ENCODE results near the gene DOCK9. TPM values are rescaled to one million over a fixed set of nuclear protein-coding genes. Genes with fewer than 3 reads are reported as not detected.

The DOCK9 gene
- total RNA-seq, 4 donors from 2014 or later: 127 to 191 (median 154) TPM

- TF ChIP-seq CTCF (IDR thresholded peaks at IDR 0.05) (no peak), POLR2AphosphoS5 (IDR thresholded peaks at IDR 0.05) (no peak), EP300 (IDR thresholded peaks at IDR 0.05) (no peak), POLR2A (IDR thresholded peaks at IDR 0.05; ENCODE audit: low read depth) (no peak)
- no peak overlapping the region for H3K27ac ChIP-seq (replicated peaks in 1 of 4)
- H3K4me1 ChIP-seq: peaks cover 7 to 16% (median 16%) of the 10 kb centered on the region in 4 donors
- intact Hi-C loops (cut with DNase I): loop anchor here (10.0 kb wide), 1 partner anchor 157 kb away; no protein-coding TSS in a partner anchor
- peaks cover 50 to 98% (median 73%) of the 10 kb centered on the region in 4 donors for H3K36me3 ChIP-seq
- no peaks in the 10 kb centered on the region for H3K27me3 ChIP-seq
- no peak overlapping the region for H3K4me3 ChIP-seq
- peaks cover 0 to 9% (median 8%) of the 10 kb centered on the region in 4 donors for H3K9me3 ChIP-seq
- WGBS: 94% methylated on average over 4 of the region's 4 CpGs
- DNase-seq (ENCODE audit: extremely low spot score): no peak
Observed at GRCh38 chr13:98877936-98878335, 99.9 kb downstream of the DOCK9 start.

GRCh38 chr13:98877466-98877865 lies 100.4 kb downstream of the DOCK9 start:
- Histone ChIP-seq H3K27me3 (no peaks in the 10 kb centered on the region), H3K9me3 (peaks cover 0 to 9% (median 8%) of the 10 kb centered on the region in 4 donors), H3K4me1 (peaks cover 7 to 16% (median 16%) of the 10 kb centered on the region in 4 donors), H3K4me3 (no peak overlapping the region), H3K27ac (replicated peaks in 1 of 4) (no peak overlapping the region), H3K36me3 (peaks cover 46 to 98% (median 73%) of the 10 kb centered on the region in 4 donors)
- DNase-seq (ENCODE audit: extremely low spot score): no peak
- no peak for TF ChIP-seq EP300 (IDR thresholded peaks at IDR 0.05)
- no peak for TF ChIP-seq POLR2A (IDR thresholded peaks at IDR 0.05; ENCODE audit: low read depth)
- WGBS: 96% methylated on average over 3 of the region's 3 CpGs
- intact Hi-C loops (cut with DNase I): loop anchor here (10.0 kb wide), 1 partner anchor 157 kb away; no protein-coding TSS in a partner anchor

- no peak overlapping the region for H3K4me3 ChIP-seq
- H3K4me1 ChIP-seq: peaks cover 7 to 16% (median 16%) of the 10 kb centered on the region in 4 donors
- H3K36me3 ChIP-seq: peaks cover 26 to 96% (median 67%) of the 10 kb centered on the region in 4 donors
- 70% methylated on average over 1 of the region's 1 CpG for WGBS
- TF ChIP-seq POLR2AphosphoS5 (IDR thresholded peaks at IDR 0.05): no peak
- intact Hi-C loops (cut with DNase I): loop anchor here (10.0 kb wide), 1 partner anchor 160 kb away; no protein-coding TSS in a partner anchor
- no peak for DNase-seq (ENCODE audit: extremely low spot score)
- no peaks in the 10 kb centered on the region for H3K27me3 ChIP-seq
- H3K27ac ChIP-seq (replicated peaks in 1 of 4): no peak overlapping the region
- peaks cover 0 to 9% (median 8%) of the 10 kb centered on the region in 4 donors for H3K9me3 ChIP-seq
Observed at GRCh38 chr13:98875146-98875729, 102.6 kb downstream of the DOCK9 start.

- H3K4me1 ChIP-seq: peaks cover 6 to 17% (median 13%) of the 10 kb centered on the region in 4 donors
- H3K9me3 ChIP-seq: peaks cover 0 to 9% (median 8%) of the 10 kb centered on the region in 4 donors
- TF ChIP-seq CTCF (IDR thresholded peaks at IDR 0.05) (no peak), POLR2AphosphoS5 (IDR thresholded peaks at IDR 0.05) (no peak), EP300 (IDR thresholded peaks at IDR 0.05) (no peak), POLR2A (IDR thresholded peaks at IDR 0.05; ENCODE audit: low read depth) (no peak)
- H3K27me3 ChIP-seq: no peaks in the 10 kb centered on the region
- no peak overlapping the region for H3K27ac ChIP-seq (replicated peaks in 1 of 4)
- WGBS: 92% methylated on average over 2 of the region's 2 CpGs
- DNase-seq (ENCODE audit: extremely low spot score): no peak
- peaks cover 22 to 92% (median 55%) of the 10 kb centered on the region in 4 donors for H3K36me3 ChIP-seq
- H3K4me3 ChIP-seq: no peak overlapping the region
- intact Hi-C loops (cut with DNase I): loop anchor here (10.0 kb wide), 1 partner anchor 161 kb away; no protein-coding TSS in a partner anchor
Observed at GRCh38 chr13:98874029-98874397, 103.9 kb downstream of the DOCK9 start.

- H3K27ac ChIP-seq (replicated peaks in 1 of 4): no peak overlapping the region
- peaks cover 22 to 92% (median 53%) of the 10 kb centered on the region in 4 donors for H3K36me3 ChIP-seq
- intact Hi-C loops (cut with DNase I): loop anchor here (10.0 kb wide), 1 partner anchor 161 kb away; no protein-coding TSS in a partner anchor
- peaks cover 0 to 9% (median 8%) of the 10 kb centered on the region in 4 donors for H3K9me3 ChIP-seq
- no peak for DNase-seq (ENCODE audit: extremely low spot score)
- peaks cover under 1 to 12% (median 8%) of the 10 kb centered on the region in 4 donors for H3K4me1 ChIP-seq
- no peaks in the 10 kb centered on the region for H3K27me3 ChIP-seq
- 98% methylated on average over 3 of the region's 3 CpGs for WGBS
- no peak overlapping the region for H3K4me3 ChIP-seq
- no peak for TF ChIP-seq EP300 (IDR thresholded peaks at IDR 0.05)
- TF ChIP-seq POLR2AphosphoS5 (IDR thresholded peaks at IDR 0.05): no peak
- TF ChIP-seq CTCF (IDR thresholded peaks at IDR 0.05): no peak
- no peak for TF ChIP-seq POLR2A (IDR thresholded peaks at IDR 0.05; ENCODE audit: low read depth)
Observed at GRCh38 chr13:98873377-98874028, 104.4 kb downstream of the DOCK9 start.

Data from esophagus muscularis mucosa (tissue), 4 donors.